ENCODE data around the gene ARHGAP32. TPM values are rescaled to one million over a fixed set of nuclear protein-coding genes. Genes with fewer than 3 reads are reported as not detected.

Gene ARHGAP32
- total and polyA plus RNA-seq, 11 donors, result 2.1 to 9.5 (median 4.8) TPM

- intact Hi-C loops (cut with DNase I), result no loop called here
- no peaks in the 10 kb centered on the region for H3K9me3 ChIP-seq
- H3K36me3 ChIP-seq, result no peaks in the 10 kb centered on the region
- no peak for ATAC-seq
- TF ChIP-seq POLR2A (IDR thresholded peaks at IDR 0.05) (no peak), CTCF (IDR thresholded peaks at IDR 0.05) (no peak)
- H3K27ac ChIP-seq, result no peak overlapping the region
- WGBS, 4 donors, result 72 to 76% (median 74%) methylated on average over 11 of the region's 11 CpGs
- H3K4me1 ChIP-seq, result peaks cover 0 to 11% (median 0%) of the 10 kb centered on the region in 12 donors
- no peak overlapping the region for H3K4me3 ChIP-seq
- no peaks in the 10 kb centered on the region for H3K27me3 ChIP-seq
- no peak for DNase-seq
Measured at GRCh38 chr11:128927108-128927461, 265.0 kb downstream of the ARHGAP32 start.

GRCh38 chr11:128926437-128927107 is 265.6 kb downstream of the ARHGAP32 start:
- WGBS, 4 donors, result 82 to 84% (median 83%) methylated on average over 17 of the region's 17 CpGs
- intact Hi-C loops (cut with DNase I), result no loop called here
- H3K27ac ChIP-seq, result no peak overlapping the region
- no peaks in the 10 kb centered on the region for H3K27me3 ChIP-seq
- no peak overlapping the region for H3K4me3 ChIP-seq
- no peaks in the 10 kb centered on the region for H3K36me3 ChIP-seq
- no peaks in the 10 kb centered on the region for H3K9me3 ChIP-seq
- TF ChIP-seq CTCF (IDR thresholded peaks at IDR 0.05) (no peak), POLR2A (IDR thresholded peaks at IDR 0.05) (no peak)
- H3K4me1 ChIP-seq, result peaks cover 0 to 11% (median 0%) of the 10 kb centered on the region in 12 donors
- ATAC-seq (no peak), DNase-seq (no peak)

DNA sequence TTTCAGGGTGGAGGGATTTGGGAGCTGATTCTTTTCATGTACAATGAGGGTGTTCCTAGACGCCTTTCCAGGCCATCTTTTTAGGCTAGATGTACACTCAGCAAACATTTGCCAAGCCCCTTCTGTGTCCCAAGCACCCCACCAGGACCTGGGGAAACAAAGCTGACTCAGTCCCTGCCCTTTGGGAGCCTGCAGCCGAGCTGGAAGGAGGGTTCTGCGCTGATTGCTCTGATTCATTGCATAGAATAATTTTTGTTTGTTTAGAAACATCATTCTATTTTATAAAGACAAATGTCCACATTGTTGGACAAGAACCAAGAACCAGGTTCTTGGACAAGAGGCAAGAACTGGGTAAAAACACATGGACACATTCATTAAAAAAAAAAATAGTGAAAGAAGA is 266.1 kb downstream of the ARHGAP32 start:
- intact Hi-C loops (cut with DNase I), result no loop called here
- no peak for ATAC-seq
- DNase-seq, result no peak
- Histone ChIP-seq H3K27me3 (no peaks in the 10 kb centered on the region), H3K9me3 (no peaks in the 10 kb centered on the region), H3K36me3 (no peaks in the 10 kb centered on the region), H3K27ac (no peak overlapping the region), H3K4me3 (no peak overlapping the region), H3K4me1 (peaks cover 0 to 11% (median 0%) of the 10 kb centered on the region in 12 donors)
- TF ChIP-seq CTCF (IDR thresholded peaks at IDR 0.05) (no peak), POLR2A (IDR thresholded peaks at IDR 0.05) (no peak)
- WGBS, 4 donors, result 80 to 91% (median 87%) methylated on average over 3 of the region's 3 CpGs

GRCh38 chr11:128925250-128925600 is 266.9 kb downstream of the ARHGAP32 start:
- H3K9me3 ChIP-seq, result no peaks in the 10 kb centered on the region
- DNase-seq (no peak), ATAC-seq (no peak)
- no peak overlapping the region for H3K4me3 ChIP-seq
- no peaks in the 10 kb centered on the region for H3K27me3 ChIP-seq
- no peak for TF ChIP-seq CTCF (IDR thresholded peaks at IDR 0.05)
- no peak for TF ChIP-seq POLR2A (IDR thresholded peaks at IDR 0.05)
- H3K36me3 ChIP-seq, result no peaks in the 10 kb centered on the region
- intact Hi-C loops (cut with DNase I), result no loop called here
- WGBS, 4 donors, result 49 to 74% (median 59%) methylated on average over 2 of the region's 2 CpGs
- no peak overlapping the region for H3K27ac ChIP-seq
- H3K4me1 ChIP-seq, result peaks cover 0 to 11% (median 0%) of the 10 kb centered on the region in 12 donors

All from heart left ventricle (tissue), 16 donors.